KMS-11 (cell line): ENCODE data around the gene IL1RL1.

ENCODE experiments used
- H2AFZ ChIP-seq: fragments of 200-600 bp; sonication (generic); 2 replicates; pipeline ENCODE4 v1.6.1; 2016; ENCODE audit warnings: antibody characterized with exemption, mixed run types, low read depth
- H3K27ac ChIP-seq: fragments of 200-600 bp; sonication (generic); 2 replicates; pipeline ENCODE4 v1.6.1; 2016; ENCODE audit warnings: mild to moderate bottlenecking, mixed run types
- H3K27me3 ChIP-seq: fragments of 200-600 bp; sonication (generic); 2 replicates; pipeline ENCODE4 v1.6.1; 2017; ENCODE audit warnings: mild to moderate bottlenecking, low read depth, mixed run types, moderate library complexity; ENCODE audit not compliant: insufficient read depth
- H3K36me3 ChIP-seq: fragments of 200-600 bp; sonication (generic); 2 replicates; pipeline ENCODE4 v1.6.1; 2017; ENCODE audit warnings: mild to moderate bottlenecking, mixed run types; ENCODE audit not compliant: insufficient read depth
- H3K4me1 ChIP-seq: fragments of 200-600 bp; sonication (generic); 2 replicates; pipeline ENCODE4 v1.6.1; 2016; ENCODE audit warnings: mild to moderate bottlenecking, low read depth, mixed run types; ENCODE audit not compliant: poor library complexity, severe bottlenecking
- H3K4me2 ChIP-seq: fragments of 200-600 bp; sonication (generic); 2 replicates; pipeline ENCODE4 v1.7.0; 2016; ENCODE audit warnings: mild to moderate bottlenecking, mixed run types
- H3K4me3 ChIP-seq: fragments of 200-600 bp; sonication (generic); IDR thresholded peaks from 2 replicates; pipeline ENCODE4 v1.6.1; 2017; ENCODE audit warnings: low read depth, low read length, mixed read lengths; ENCODE audit not compliant: insufficient read depth
- H3K79me2 ChIP-seq: fragments of 200-600 bp; sonication (generic); 2 replicates; pipeline ENCODE4 v1.6.1; 2016; ENCODE audit warnings: low read depth, mixed run types; ENCODE audit not compliant: insufficient read depth
- H3K9ac ChIP-seq: fragments of 200-600 bp; sonication (generic); 2 replicates; pipeline ENCODE4 v1.6.1; 2016; ENCODE audit warnings: mild to moderate bottlenecking, mixed run types
- H4K20me1 ChIP-seq: fragments of 200-600 bp; sonication (generic); 2 replicates; pipeline ENCODE4 v1.6.1; 2016; ENCODE audit warnings: mild to moderate bottlenecking, mixed run types; ENCODE audit not compliant: insufficient read depth
- TF ChIP-seq, protein P1 (sequence below): fragments of 200-600 bp; sonication (generic); conservative IDR thresholded peaks from 2 replicates; pipeline ENCODE4 v1.6.1; 2017; ENCODE audit warnings: low read depth, mild to moderate bottlenecking, antibody characterized with exemption, low read length, moderate library complexity, mixed read lengths

The IL1RL1 gene

DNA sequence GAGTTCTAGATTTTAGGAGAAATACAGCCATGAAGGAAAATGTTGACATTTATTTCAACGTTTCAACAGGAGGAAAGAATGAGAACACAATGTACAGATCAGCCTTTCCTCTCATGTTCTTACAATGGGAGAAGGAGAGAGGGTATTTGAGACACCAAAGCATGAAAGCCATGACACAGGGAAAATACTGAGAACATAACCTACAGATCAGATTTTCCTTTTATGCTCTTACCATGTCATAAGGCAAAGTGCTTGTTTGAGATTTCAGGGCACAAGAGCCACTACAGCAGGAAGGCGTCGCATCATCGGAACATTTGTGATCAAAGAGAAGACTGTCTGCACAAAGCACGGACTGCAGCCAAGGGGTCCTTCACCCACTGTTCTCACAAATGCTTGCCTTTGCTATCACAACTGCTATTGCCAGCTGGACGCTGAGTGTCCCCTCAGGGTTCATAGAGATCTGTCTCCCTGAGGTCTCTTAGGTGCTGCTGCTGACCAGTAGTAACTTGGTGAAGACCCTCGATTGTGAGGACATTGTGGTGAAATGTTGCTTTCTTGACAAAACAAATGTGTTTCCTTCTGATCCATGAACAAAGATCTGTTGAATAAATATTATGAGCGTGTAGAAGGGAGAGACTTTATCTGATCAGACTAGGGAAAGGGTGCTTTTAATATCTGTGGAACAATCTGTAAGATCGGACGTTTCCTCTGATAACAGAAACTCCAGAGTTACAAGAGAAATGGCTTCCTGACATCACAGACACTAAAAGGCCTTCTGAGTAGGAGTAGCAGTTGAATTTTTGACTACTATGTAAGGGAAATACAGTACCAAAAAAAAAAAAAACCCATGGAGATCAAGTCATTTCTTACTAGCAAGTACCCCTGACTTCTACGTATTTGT lies 6.4 kb upstream of the IL1RL1 start:
- no peaks in the 10 kb centered on the region for H3K36me3 ChIP-seq
- no peaks in the 10 kb centered on the region for H4K20me1 ChIP-seq
- TF ChIP-seq, protein P1, sequence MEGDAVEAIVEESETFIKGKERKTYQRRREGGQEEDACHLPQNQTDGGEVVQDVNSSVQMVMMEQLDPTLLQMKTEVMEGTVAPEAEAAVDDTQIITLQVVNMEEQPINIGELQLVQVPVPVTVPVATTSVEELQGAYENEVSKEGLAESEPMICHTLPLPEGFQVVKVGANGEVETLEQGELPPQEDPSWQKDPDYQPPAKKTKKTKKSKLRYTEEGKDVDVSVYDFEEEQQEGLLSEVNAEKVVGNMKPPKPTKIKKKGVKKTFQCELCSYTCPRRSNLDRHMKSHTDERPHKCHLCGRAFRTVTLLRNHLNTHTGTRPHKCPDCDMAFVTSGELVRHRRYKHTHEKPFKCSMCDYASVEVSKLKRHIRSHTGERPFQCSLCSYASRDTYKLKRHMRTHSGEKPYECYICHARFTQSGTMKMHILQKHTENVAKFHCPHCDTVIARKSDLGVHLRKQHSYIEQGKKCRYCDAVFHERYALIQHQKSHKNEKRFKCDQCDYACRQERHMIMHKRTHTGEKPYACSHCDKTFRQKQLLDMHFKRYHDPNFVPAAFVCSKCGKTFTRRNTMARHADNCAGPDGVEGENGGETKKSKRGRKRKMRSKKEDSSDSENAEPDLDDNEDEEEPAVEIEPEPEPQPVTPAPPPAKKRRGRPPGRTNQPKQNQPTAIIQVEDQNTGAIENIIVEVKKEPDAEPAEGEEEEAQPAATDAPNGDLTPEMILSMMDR = no peak
- no peaks in the 10 kb centered on the region for H3K79me2 ChIP-seq
- H3K4me2 ChIP-seq = no peak overlapping the region
- H3K4me1 ChIP-seq = no peaks in the 10 kb centered on the region
- H3K9ac ChIP-seq = no peak overlapping the region
- H3K27ac ChIP-seq = no peak overlapping the region
- no peaks in the 10 kb centered on the region for H3K27me3 ChIP-seq
- H2AFZ ChIP-seq = no peak overlapping the region
- H3K4me3 ChIP-seq = no peak overlapping the region

- Histone ChIP-seq H3K27ac (no peak overlapping the region), H4K20me1 (no peaks in the 10 kb centered on the region), H3K4me3 (no peak overlapping the region), H3K27me3 (no peaks in the 10 kb centered on the region), H2AFZ (no peak overlapping the region), H3K36me3 (no peaks in the 10 kb centered on the region), H3K9ac (no peak overlapping the region), H3K4me1 (no peaks in the 10 kb centered on the region), H3K79me2 (no peaks in the 10 kb centered on the region), H3K4me2 (no peak overlapping the region)
- TF ChIP-seq, protein P1 = no peak
Measured at GRCh38 chr2:102306125-102306524, 5.2 kb upstream of the IL1RL1 start.

DNA sequence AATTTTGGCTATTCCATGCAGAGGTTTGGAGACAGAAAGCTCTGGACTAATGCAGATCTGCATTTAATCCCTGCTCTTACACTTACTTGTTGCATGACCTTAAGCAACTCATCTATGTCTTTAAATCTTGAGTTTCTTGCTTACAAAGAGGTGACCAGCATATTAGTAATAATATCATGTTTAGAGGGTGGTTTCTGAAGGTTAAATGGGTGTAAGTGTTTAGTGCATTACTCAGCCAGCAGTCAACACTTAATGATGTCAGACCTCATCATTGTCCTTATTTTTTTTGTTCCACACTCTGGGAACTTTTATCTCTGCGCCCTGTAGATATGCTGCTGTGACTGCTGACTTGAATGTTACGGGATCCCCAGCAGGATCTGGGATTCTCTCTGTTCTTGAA lies 1.7 kb downstream of the IL1RL1 start:
- no peak overlapping the region for H3K27ac ChIP-seq
- H3K4me2 ChIP-seq = no peak overlapping the region
- no peak overlapping the region for H2AFZ ChIP-seq

GRCh38 chr2:102313471-102313870 lies 2.1 kb downstream of the IL1RL1 start:
- Histone ChIP-seq H3K9ac (no peak overlapping the region), H2AFZ (no peak overlapping the region), H3K4me1 (no peaks in the 10 kb centered on the region), H4K20me1 (no peaks in the 10 kb centered on the region), H3K4me3 (no peak overlapping the region), H3K79me2 (no peaks in the 10 kb centered on the region), H3K27ac (no peak overlapping the region), H3K4me2 (no peak overlapping the region), H3K27me3 (no peaks in the 10 kb centered on the region), H3K36me3 (no peaks in the 10 kb centered on the region)
- TF ChIP-seq, protein P1 = no peak

More for the DNA sequence above, 1.7 kb downstream of the IL1RL1 start:
- TF ChIP-seq, protein P1 = no peak
- Histone ChIP-seq H3K79me2 (no peaks in the 10 kb centered on the region), H3K4me3 (no peak overlapping the region), H3K36me3 (no peaks in the 10 kb centered on the region), H4K20me1 (no peaks in the 10 kb centered on the region), H3K27me3 (no peaks in the 10 kb centered on the region), H3K4me1 (no peaks in the 10 kb centered on the region), H3K9ac (no peak overlapping the region)
